H9 (cell line): ENCODE data around the gene MEF2A. TPM values are rescaled to one million over a fixed set of nuclear protein-coding genes. Genes with fewer than 3 reads are reported as not detected.
A peak's percentile ranks its signal among the peaks of the same experiment; 100 is the strongest.

ENCODE experiments used
- DNase-seq: peaks from one replicate; pipeline ENCODE4 v3.0.0-alpha.2; 2017
- H2AFZ ChIP-seq: one replicate; pipeline ENCODE4 v1.6.1; 2013; ENCODE audit warnings: mild to moderate bottlenecking, low read length, control low read depth, moderate library complexity
- H2AK5ac ChIP-seq: 2 replicates; pipeline ENCODE4 v1.6.1; 2013; ENCODE audit warnings: low read length, control low read depth, mixed read lengths; ENCODE audit not compliant: insufficient read length
- H2BK120ac ChIP-seq: one replicate; pipeline ENCODE4 v1.6.1; 2013; ENCODE audit warnings: low read depth, mild to moderate bottlenecking, low read length, control low read depth, inconsistent platforms; ENCODE audit not compliant: poor library complexity, severe bottlenecking
- H2BK12ac ChIP-seq: 2 replicates; pipeline ENCODE4 v1.6.1; 2013; ENCODE audit warnings: low read length, control low read depth, mixed read lengths, low read depth; ENCODE audit not compliant: insufficient read length
- H2BK15ac ChIP-seq: 2 replicates; pipeline ENCODE4 v1.6.1; 2013; ENCODE audit warnings: low read depth, low read length, control low read depth
- H2BK20ac ChIP-seq: one replicate; pipeline ENCODE4 v1.6.1; 2013; ENCODE audit warnings: low read depth, mild to moderate bottlenecking, low read length, control low read depth, inconsistent platforms; ENCODE audit not compliant: poor library complexity, severe bottlenecking
- H2BK5ac ChIP-seq: 2 replicates; pipeline ENCODE4 v1.6.1; 2013; ENCODE audit warnings: low read length, control low read depth, mixed read lengths; ENCODE audit not compliant: insufficient read length
- H3K14ac ChIP-seq: 2 replicates; pipeline ENCODE4 v1.6.1; 2013; ENCODE audit warnings: low read length, control low read depth; ENCODE audit not compliant: insufficient read depth
- H3K18ac ChIP-seq: 2 replicates; pipeline ENCODE4 v1.6.1; 2013; ENCODE audit warnings: low read depth, mild to moderate bottlenecking, mixed read lengths, low read length, control low read depth; ENCODE audit not compliant: insufficient read length
- H3K23ac ChIP-seq: 2 replicates; pipeline ENCODE4 v1.6.1; 2013; ENCODE audit warnings: low read length, control low read depth, mixed read lengths, low read depth; ENCODE audit not compliant: insufficient read length
- H3K23me2 ChIP-seq: 2 replicates; pipeline ENCODE4 v1.6.1; 2013; ENCODE audit warnings: low read depth, mild to moderate bottlenecking, mixed read lengths, low read length, control low read depth; ENCODE audit not compliant: insufficient read length, poor library complexity, severe bottlenecking
- H3K27ac ChIP-seq: 2 replicates; pipeline ENCODE4 v1.5.1; 2013; ENCODE audit warnings: low read length, control low read depth, mixed read lengths, low read depth; ENCODE audit not compliant: insufficient read length
- H3K27me3 ChIP-seq: 2 replicates; pipeline ENCODE4 v1.6.1; 2013; ENCODE audit warnings: low read length, control low read depth, inconsistent platforms; ENCODE audit not compliant: insufficient read depth
- H3K4ac ChIP-seq: 2 replicates; pipeline ENCODE4 v1.6.1; 2013; ENCODE audit warnings: low read depth, mild to moderate bottlenecking, control low read depth, inconsistent platforms, low read length, moderate library complexity
- H3K4me1 ChIP-seq: 2 replicates; pipeline ENCODE4 v1.6.1; 2013; ENCODE audit warnings: low read length, control low read depth, inconsistent platforms; ENCODE audit not compliant: insufficient read depth
- H3K4me2 ChIP-seq: 2 replicates; pipeline ENCODE4 v1.6.1; 2013; ENCODE audit warnings: low read length, control low read depth, mixed read lengths; ENCODE audit not compliant: insufficient read length, insufficient read depth
- H3K56ac ChIP-seq: 2 replicates; pipeline ENCODE4 v1.6.1; 2013; ENCODE audit warnings: low read depth, mild to moderate bottlenecking, mixed read lengths, low read length, control low read depth; ENCODE audit not compliant: insufficient read length
- H3K79me1 ChIP-seq: 2 replicates; pipeline ENCODE4 v1.6.1; 2013; ENCODE audit warnings: low read depth, mild to moderate bottlenecking, moderate library complexity, low read length, control low read depth, inconsistent platforms; ENCODE audit not compliant: insufficient read depth, poor library complexity, severe bottlenecking
- H3K79me2 ChIP-seq: 2 replicates; pipeline ENCODE4 v1.6.1; 2013; ENCODE audit warnings: low read length, control low read depth, inconsistent platforms; ENCODE audit not compliant: insufficient read depth
- H3K9ac ChIP-seq: 2 replicates; pipeline ENCODE4 v1.6.1; 2013; ENCODE audit warnings: low read length, control low read depth, mixed read lengths; ENCODE audit not compliant: insufficient read length; ENCODE audit errors: extremely low read depth
- H3K9me3 ChIP-seq: one replicate; pipeline ENCODE4 v1.6.1; 2013; ENCODE audit warnings: low read depth, low read length, inconsistent platforms; ENCODE audit not compliant: control insufficient read depth
- H3T11ph ChIP-seq: one replicate; pipeline ENCODE4 v1.6.1; 2013; ENCODE audit warnings: mild to moderate bottlenecking, low read length, control low read depth, inconsistent platforms
- H4K20me1 ChIP-seq: one replicate; pipeline ENCODE4 v1.6.1; 2013; ENCODE audit not compliant: control insufficient read depth, insufficient read length, insufficient read depth
- H4K5ac ChIP-seq: 2 replicates; pipeline ENCODE4 v1.6.1; 2013; ENCODE audit warnings: low read depth, mild to moderate bottlenecking, mixed read lengths, low read length, control low read depth; ENCODE audit not compliant: insufficient read length
- H4K8ac ChIP-seq: replicated peaks from 2 replicates; pipeline ENCODE4 v1.6.1; 2013; ENCODE audit warnings: low read length, control low read depth, mixed read lengths, low read depth; ENCODE audit not compliant: insufficient read length
- H4K91ac ChIP-seq: 2 replicates; pipeline ENCODE4 v1.6.1; 2013; ENCODE audit warnings: low read depth, mild to moderate bottlenecking, moderate library complexity, mixed read lengths, low read length, control low read depth; ENCODE audit not compliant: insufficient read length
- H3K27ac Mint-ChIP-seq, 3 experiments: 2 replicates in 2 of 3; 3 replicates in 1 of 3; pipeline ENCODE4 v1.8.0; 2020 to 2021; ENCODE audit warnings: mixed read lengths in 3 of 3, mild to moderate bottlenecking in 1 of 3, moderate library complexity in 1 of 3
- H3K27me3 Mint-ChIP-seq: 2 replicates; pipeline ENCODE4 v1.8.0; 2021; ENCODE audit warnings: low read depth, mild to moderate bottlenecking, moderate library complexity, mixed read lengths
- H3K36me3 Mint-ChIP-seq, 3 experiments: 2 replicates in 2 of 3; 3 replicates in 1 of 3; pipeline ENCODE4 v1.8.0; 2020 to 2021; ENCODE audit warnings: low read depth in 3 of 3, mixed read lengths in 3 of 3; ENCODE audit not compliant: insufficient read depth in 1 of 3
- H3K4me1 Mint-ChIP-seq, 2 experiments: 2 replicates each; pipeline ENCODE4 v1.8.0; 2020; ENCODE audit warnings: mixed read lengths in 2 of 2
- H3K4me3 Mint-ChIP-seq, 2 experiments: 2 replicates in 1 of 2; 3 replicates in 1 of 2; pipeline ENCODE4 v1.8.0; 2020 to 2021; ENCODE audit warnings: mild to moderate bottlenecking in 2 of 2, mixed read lengths in 2 of 2, moderate library complexity in 1 of 2
- H3K9me3 Mint-ChIP-seq, 2 experiments: 2 replicates in 1 of 2; 3 replicates in 1 of 2; pipeline ENCODE4 v1.8.0; 2020; ENCODE audit warnings: mild to moderate bottlenecking in 2 of 2, mixed read lengths in 2 of 2, moderate library complexity in 1 of 2
- CTCF ChIP-seq: fragments of 200-600 bp; sonication (generic); conservative IDR thresholded peaks from 3 replicates; pipeline ENCODE4 v1.8.0; 2021; ENCODE audit warnings: antibody characterized with exemption, mild to moderate bottlenecking
- WGBS: extraction: QIAGEN DNeasy Blood & Tissue Kit; methylation state at CpG from one replicate; pipeline ENCODE4 v1.1.7; 2013; ENCODE audit warnings: missing lambda C conversion rate, low lambda C conversion rate, mixed read lengths; ENCODE audit not compliant: insufficient read length; ENCODE audit errors: extremely low coverage; 5-methylcytosine and 5-hydroxymethylcytosine counted together
- total RNA-seq: library from RNA; stranded (reverse); gene quantifications from 2 replicates; pipeline ENCODE4 v1.2.1, GENCODE V29; 2021

MEF2A gene
- total RNA-seq, 1 experiment from 2014 or later, result 20.7 TPM

- Histone ChIP-seq H2BK20ac (no peak overlapping the region), H3K9ac (no peak overlapping the region), H4K20me1 (no peaks in the 10 kb centered on the region), H3K79me1 (no peaks in the 10 kb centered on the region), H4K91ac (no peak overlapping the region), H3K18ac (no peak overlapping the region), H3K23me2 (peaks cover 6% of the 10 kb centered on the region), H3K4ac (no peak overlapping the region), H2BK5ac (no peak overlapping the region), H4K5ac (no peak overlapping the region), H2BK120ac (no peak overlapping the region), H3K27ac (no peak overlapping the region), H3K79me2 (peaks cover 4% of the 10 kb centered on the region; the same call in 1 of the 2 replicates), H2BK12ac (no peak overlapping the region), H2AFZ (no peak overlapping the region), H3K4me2 (peak overlapping the region; percentile 17), H3K27me3 (no peaks in the 10 kb centered on the region), H3K4me1 (peaks cover 9% of the 10 kb centered on the region), H2BK15ac (no peak overlapping the region), H2AK5ac (no peak overlapping the region), H3K56ac (no peak overlapping the region), H3K9me3 (no peaks in the 10 kb centered on the region), H3T11ph (no peak overlapping the region), H3K23ac (no peak overlapping the region), H3K14ac (no peak overlapping the region), H4K8ac (no peak overlapping the region)
- Mint-ChIP-seq H3K4me3 (peak overlapping the region; percentile 57 to 75), H3K36me3 (no peaks in the 10 kb centered on the region; a peak in 1 of 7 replicates), H3K27me3 (peaks cover 3% of the 10 kb centered on the region), H3K9me3 (no peaks in the 10 kb centered on the region), H3K4me1 (peaks cover 39 to 43% of the 10 kb centered on the region in 2 experiments), H3K27ac (peak overlapping the region in 2 of 3 experiments; percentile 44 to 80; a peak in 3 of 7 replicates)
- no peak for TF ChIP-seq CTCF
- DNase-seq, result peak; percentile 36
- WGBS, result no CpG with 5 or more reads among the region's 11 CpGs
Measured at GRCh38 chr15:99564221-99565048, 1.3 kb upstream of the MEF2A start.
